CD4-positive, alpha-beta memory T cell (primary cell): ENCODE results near the gene FCGBP. TPM values are rescaled to one million over a fixed set of nuclear protein-coding genes. Genes with fewer than 3 reads are reported as not detected.
"Not testable (repeated sequence)": the region's sequence is repeated elsewhere in the genome, so short reads cannot be mapped to it uniquely, and the experiment has no call there.

Source experiments
- CTCF ChIA-PET: fragments of 350-600 bp; sonication (Branson Sonifier 250); formaldehyde crosslinking; loops from one replicate; lab custom pipeline; 2021; ENCODE audit warnings: inconsistent platforms; ENCODE audit not compliant: partially characterized antibody; lab: Charles Lee
- POLR2A ChIA-PET: fragments of 350-600 bp; sonication (Branson Sonifier 250); formaldehyde crosslinking; loops from one replicate; lab custom pipeline; 2021; ENCODE audit not compliant: partially characterized antibody; lab: Charles Lee
- DNase-seq, 5 donors: peaks; one replicate each; pipeline versions ENCODE4 v3.0.0 to v3.0.0-alpha.2; 2020 to 2022; ENCODE audit warnings: mixed read lengths in 1 of 5
- H3K27ac ChIP-seq: one replicate; pipeline ENCODE4 v1.7.0; 2013; ENCODE audit warnings: low read depth, low read length
- H3K27me3 ChIP-seq: 2 replicates; pipeline ENCODE4 v1.7.0; 2013; ENCODE audit warnings: mild to moderate bottlenecking, low read length, moderate library complexity; ENCODE audit not compliant: insufficient read depth
- H3K36me3 ChIP-seq: 2 replicates; pipeline ENCODE4 v1.7.0; 2013; ENCODE audit warnings: mild to moderate bottlenecking, low read length, moderate library complexity; ENCODE audit not compliant: insufficient read depth
- H3K4me1 ChIP-seq: 2 replicates; pipeline ENCODE4 v1.7.0; 2013; ENCODE audit warnings: mild to moderate bottlenecking, low read length, moderate library complexity; ENCODE audit not compliant: insufficient read depth
- H3K4me3 ChIP-seq, 2 donors: one replicate each; pipeline ENCODE4 v1.7.0; 2013; ENCODE audit warnings: low read length in 2 of 2, mild to moderate bottlenecking in 1 of 2
- H3K9me3 ChIP-seq, 2 donors: one replicate each; pipeline ENCODE4 v1.7.0; 2013; ENCODE audit warnings: low read length in 2 of 2, control low read depth in 1 of 2; ENCODE audit not compliant: control insufficient read depth in 1 of 2
- H3K27ac Mint-ChIP-seq, 7 donors: one replicate each; pipeline ENCODE4 v1.8.0; 2020 to 2021; ENCODE audit warnings: mixed read lengths in 7 of 7, mild to moderate bottlenecking in 6 of 7, inconsistent platforms in 3 of 7, moderate library complexity in 3 of 7
- H3K27me3 Mint-ChIP-seq, 2 donors: one replicate each; pipeline ENCODE4 v1.8.0; 2020 to 2021; ENCODE audit warnings: mixed read lengths in 2 of 2
- H3K36me3 Mint-ChIP-seq, 2 donors: one replicate each; pipeline ENCODE4 v1.8.0; 2020 to 2021; ENCODE audit warnings: mixed read lengths in 2 of 2, inconsistent platforms in 1 of 2, mild to moderate bottlenecking in 1 of 2
- H3K4me1 Mint-ChIP-seq, 4 donors: one replicate each; pipeline ENCODE4 v1.8.0; 2020 to 2021; ENCODE audit warnings: mixed read lengths in 4 of 4, mild to moderate bottlenecking in 1 of 4
- H3K4me3 Mint-ChIP-seq, 8 donors: one replicate each; pipeline ENCODE4 v1.8.0; 2020 to 2021; ENCODE audit warnings: mixed read lengths in 8 of 8, mild to moderate bottlenecking in 7 of 8, moderate library complexity in 6 of 8, inconsistent platforms in 3 of 8
- H3K9me3 Mint-ChIP-seq, 8 donors: one replicate each; pipeline ENCODE4 v1.8.0; 2020 to 2021; ENCODE audit warnings: mixed read lengths in 8 of 8, mild to moderate bottlenecking in 5 of 8, inconsistent platforms in 3 of 8, moderate library complexity in 1 of 8
- intact Hi-C: fragments of 100-400 bp; cut with micrococcal nuclease; formaldehyde crosslinking; loops from one replicate; pipeline ENCODE4 v1.15.1; 2023
- polyA plus RNA-seq, 2 donors: library from polyadenylated mRNA; unstranded; fragments of 300-500 nt; fragmentation: Illumina TruSeq; gene quantifications; one replicate each; pipeline ENCODE4 v1.2.3, GENCODE V29; 2021
- total RNA-seq, 2 experiments: library from RNA; stranded (reverse); gene quantifications; one replicate each; pipeline ENCODE4 v1.2.3, GENCODE V29; 2021

FCGBP gene
- total and polyA plus RNA-seq, 4 experiments from 2014 or later, result 0.10 to 79.4 (median 37.5) TPM

DNA sequence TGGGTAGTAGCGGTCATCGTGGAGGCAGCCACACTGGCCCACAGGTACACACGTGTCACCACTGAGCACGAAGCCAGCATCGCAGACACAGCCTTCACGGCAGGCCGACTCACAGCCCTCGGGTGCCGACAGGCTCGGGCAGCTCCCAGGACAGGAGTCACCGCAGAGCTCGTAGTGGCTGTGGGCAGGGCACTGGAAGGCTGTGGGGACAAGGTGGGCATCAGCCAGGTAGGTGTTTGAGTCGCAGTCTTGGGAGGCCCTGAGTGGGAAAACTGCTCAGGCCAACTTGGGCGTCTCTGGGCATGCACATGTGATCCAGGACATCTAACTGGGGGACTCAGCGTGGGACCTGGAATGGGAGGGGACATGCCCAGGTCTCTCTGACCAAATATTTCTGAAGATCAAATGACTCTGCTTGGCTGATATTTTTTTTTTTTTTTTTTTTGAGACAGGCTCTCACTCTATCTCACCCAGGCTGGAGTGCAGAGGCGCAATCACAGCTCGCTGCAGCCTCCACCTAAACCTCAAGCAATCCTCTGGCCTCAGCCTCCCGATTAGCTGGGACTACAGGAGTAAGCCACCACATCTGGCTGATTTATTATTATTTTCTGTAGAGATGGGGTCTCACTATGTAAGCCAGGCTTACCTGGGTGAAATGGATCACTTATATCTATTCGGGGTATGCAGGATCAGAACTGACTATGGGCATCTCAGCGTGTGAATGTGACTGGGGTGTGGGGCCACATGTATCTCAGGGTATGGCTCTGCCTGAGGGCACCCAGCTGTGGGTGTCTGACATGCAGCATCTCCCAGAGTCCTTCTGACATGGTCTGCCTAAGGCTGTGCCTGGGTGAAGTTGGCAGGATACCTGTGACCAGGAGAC lies 44.3 kb downstream of the FCGBP start:
- H3K27me3 ChIP-seq, H3K27ac ChIP-seq, H3K9me3 Mint-ChIP-seq, H3K9me3 ChIP-seq, POLR2A ChIA-PET, H3K27me3 Mint-ChIP-seq, H3K4me1 Mint-ChIP-seq, H3K4me1 ChIP-seq, H3K36me3 ChIP-seq, DNase-seq, H3K4me3 ChIP-seq, H3K4me3 Mint-ChIP-seq, intact Hi-C loops: not testable (repeated sequence)
- Mint-ChIP-seq H3K27ac (peak overlapping the region in 2 of 7 donors; percentile 3 to 52), H3K36me3 (peaks cover 8 to 20% of the 10 kb centered on the region in 2 donors)
- CTCF ChIA-PET, result interaction anchor here (0.7 to 1.5 kb wide), 3 partner anchors 35 to 81 kb away, joined by 3 to 4 read pairs (median 3); partner anchors contain the start of gene PSMC4

DNA sequence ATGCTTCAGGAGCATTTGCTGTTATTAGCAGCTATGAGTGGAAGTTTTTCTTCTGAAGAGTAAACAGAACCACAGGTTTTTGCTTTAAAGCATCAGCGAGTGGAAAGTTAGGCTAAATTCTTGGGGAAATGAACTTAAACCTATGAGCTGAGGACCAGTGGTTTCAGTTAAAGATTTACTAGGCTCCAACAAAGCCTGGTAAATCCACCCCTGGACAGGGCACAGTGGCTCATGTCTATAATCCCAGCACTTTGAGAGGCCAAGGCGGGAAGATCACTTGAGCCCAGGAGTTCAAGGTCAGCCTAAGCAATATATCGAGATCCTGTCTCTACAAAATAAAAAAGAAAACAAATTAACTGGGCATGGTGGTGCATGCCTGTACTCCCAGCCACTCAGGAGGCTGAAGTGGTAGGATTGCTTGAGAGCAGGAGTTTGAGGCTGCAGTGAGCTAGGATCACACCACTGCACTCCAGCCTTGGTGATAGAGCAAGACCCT lies 46.9 kb downstream of the FCGBP start:
- H3K9me3 Mint-ChIP-seq, H3K4me3 Mint-ChIP-seq, POLR2A ChIA-PET, H3K4me3 ChIP-seq, CTCF ChIA-PET, H3K27me3 ChIP-seq, H3K27me3 Mint-ChIP-seq, H3K36me3 ChIP-seq, intact Hi-C loops, H3K4me1 ChIP-seq, H3K9me3 ChIP-seq, H3K27ac ChIP-seq, H3K4me1 Mint-ChIP-seq, DNase-seq, H3K27ac Mint-ChIP-seq: not testable (repeated sequence)
- peaks cover 3 to 18% of the 10 kb centered on the region in 2 donors for H3K36me3 Mint-ChIP-seq

- H3K27me3 Mint-ChIP-seq, H3K4me1 ChIP-seq, CTCF ChIA-PET, H3K27ac Mint-ChIP-seq, POLR2A ChIA-PET, intact Hi-C loops, H3K9me3 ChIP-seq, H3K36me3 ChIP-seq, H3K27ac ChIP-seq, H3K9me3 Mint-ChIP-seq, H3K27me3 ChIP-seq, H3K4me3 ChIP-seq, DNase-seq, H3K4me1 Mint-ChIP-seq, H3K36me3 Mint-ChIP-seq, H3K4me3 Mint-ChIP-seq: not testable (repeated sequence)
These were observed 48.4 kb downstream of the FCGBP start for GRCh38 chr19:39885821-39886554.

- H3K27ac Mint-ChIP-seq, intact Hi-C loops: not testable (repeated sequence)
These were observed 49.7 kb downstream of the FCGBP start for GRCh38 chr19:39884721-39885120.

More at GRCh38 chr19:39884721-39885120, 49.7 kb downstream of the FCGBP start:
- H3K27ac ChIP-seq, CTCF ChIA-PET, H3K36me3 ChIP-seq, H3K4me3 ChIP-seq, H3K36me3 Mint-ChIP-seq, H3K9me3 Mint-ChIP-seq, H3K4me1 Mint-ChIP-seq, DNase-seq, H3K4me1 ChIP-seq, H3K27me3 ChIP-seq, H3K27me3 Mint-ChIP-seq, POLR2A ChIA-PET, H3K9me3 ChIP-seq, H3K4me3 Mint-ChIP-seq: not testable (repeated sequence)

Other genes with a start within 250 kb of the FCGBP start
- not detected for gene LGALS14, start 230.2 kb downstream of the FCGBP start, total RNA-seq
- gene LGALS14, start 230.2 kb downstream of the FCGBP start, polyA plus RNA-seq, result 1 to 10 TPM in 1 of 2 donors, not detected in 1; 1.0 TPM
- gene CLC, start 196.6 kb downstream of the FCGBP start, total RNA-seq, result under 1 TPM; 0.58 to 0.96 TPM
- gene CLC, start 196.6 kb downstream of the FCGBP start, polyA plus RNA-seq, result under 1 TPM in 1 of 2 donors, not detected in 1; 0.93 TPM
- gene LEUTX, start 155.8 kb downstream of the FCGBP start, total RNA-seq, result not detected
- not detected for gene LEUTX, start 155.8 kb downstream of the FCGBP start, polyA plus RNA-seq
- gene DYRK1B, start 100.5 kb downstream of the FCGBP start, total RNA-seq, result 10 to 100 TPM; 28.4 to 30.9 TPM
- 10 to 100 TPM in 1 of 2 donors, 1 to 10 TPM in 1; 7.0 to 15.0 TPM for gene DYRK1B, start 100.5 kb downstream of the FCGBP start, polyA plus RNA-seq
- 100 to 1,000 TPM; 282 to 295 TPM for gene FBL, start 88.3 kb downstream of the FCGBP start, total RNA-seq
- gene FBL, start 88.3 kb downstream of the FCGBP start, polyA plus RNA-seq, result 100 to 1,000 TPM; 173 to 174 TPM
- 10 to 100 TPM; 53.1 to 56.3 TPM for gene PSMC4, start 36.5 kb upstream of the FCGBP start, total RNA-seq
- 100 to 1,000 TPM in 1 of 2 donors, 10 to 100 TPM in 1; 96.4 to 135 TPM for gene PSMC4, start 36.5 kb upstream of the FCGBP start, polyA plus RNA-seq
- gene ZNF546, start 62.4 kb upstream of the FCGBP start, total RNA-seq, result 10 to 100 TPM; 17.5 to 18.4 TPM
- gene ZNF546, start 62.4 kb upstream of the FCGBP start, polyA plus RNA-seq, result 1 to 10 TPM; 2.9 TPM
- gene ZNF780B, start 121.6 kb upstream of the FCGBP start, total RNA-seq, result 10 to 100 TPM; 63.3 to 66.2 TPM
- 1 to 10 TPM; 4.6 to 9.3 TPM for gene ZNF780B, start 121.6 kb upstream of the FCGBP start, polyA plus RNA-seq
- gene ZNF780A, start 156.3 kb upstream of the FCGBP start, total RNA-seq, result 10 to 100 TPM; 43.5 to 46.5 TPM
- gene ZNF780A, start 156.3 kb upstream of the FCGBP start, polyA plus RNA-seq, result 10 to 100 TPM; 11.5 to 18.4 TPM